HEK293T (cell line): Measurements from ENCODE around the gene SYT2.

Source experiments
- CTCF ChIA-PET: fragments of 350-600 bp; formaldehyde crosslinking; extraction: SDS; loops from one replicate; lab custom pipeline; 2021; ENCODE audit warnings: antibody characterized with exemption, inconsistent platforms; lab: Yijun Ruan, JAX
- POLR2A ChIA-PET: fragments of 350-600 bp; formaldehyde crosslinking; extraction: SDS; loops from one replicate; lab custom pipeline; 2020; ENCODE audit warnings: antibody characterized with exemption, inconsistent platforms; lab: Yijun Ruan, JAX
- DNase-seq: peaks from one replicate; pipeline ENCODE4 v3.0.0; 2012; ENCODE audit warnings: mixed read lengths; ENCODE audit errors: extremely low spot score
- ARNT ChIP-seq: fragments of 450-650 bp; IDR thresholded peaks from 2 replicates; pipeline ENCODE4 v1.6.1; 2017; ENCODE audit warnings: mild to moderate bottlenecking
- BHLHE40 ChIP-seq: fragments of 450-650 bp; IDR thresholded peaks from 2 replicates; pipeline ENCODE4 v1.6.1; 2016; ENCODE audit warnings: mild to moderate bottlenecking, moderate library complexity, borderline replicate concordance
- CTBP1 ChIP-seq: fragments of 450-650 bp; IDR thresholded peaks from 2 replicates; pipeline ENCODE4 v1.6.1; 2016; ENCODE audit warnings: borderline replicate concordance
- ELF4 ChIP-seq: fragments of 450-650 bp; IDR thresholded peaks from 2 replicates; pipeline ENCODE4 v1.6.1; 2017; ENCODE audit warnings: antibody characterized with exemption
- FOXA1 ChIP-seq: fragments of 450-650 bp; IDR thresholded peaks from 2 replicates; pipeline ENCODE4 v1.6.1; 2016; ENCODE audit warnings: mild to moderate bottlenecking
- FOXK2 ChIP-seq: fragments of 450-650 bp; IDR thresholded peaks from 2 replicates; pipeline ENCODE4 v1.6.1; 2016; ENCODE audit warnings: mild to moderate bottlenecking
- FOXM1 ChIP-seq: fragments of 450-650 bp; IDR thresholded peaks from 2 replicates; pipeline ENCODE4 v1.6.1; 2017; ENCODE audit warnings: mild to moderate bottlenecking, borderline replicate concordance
- HDGF ChIP-seq: fragments of 450-650 bp; IDR thresholded peaks from 2 replicates; pipeline ENCODE4 v1.6.1; 2017; ENCODE audit warnings: antibody characterized with exemption, borderline replicate concordance
- L3MBTL2 ChIP-seq: fragments of 450-650 bp; conservative IDR thresholded peaks from 2 replicates; pipeline ENCODE4 v1.6.1; 2016; ENCODE audit warnings: mild to moderate bottlenecking
- LEF1 ChIP-seq: fragments of 450-650 bp; IDR thresholded peaks from 2 replicates; pipeline ENCODE4 v1.6.1; 2017; ENCODE audit warnings: mild to moderate bottlenecking, borderline replicate concordance
- NFRKB ChIP-seq: fragments of 450-650 bp; IDR thresholded peaks from 2 replicates; pipeline ENCODE4 v1.6.1; 2016; ENCODE audit warnings: mild to moderate bottlenecking, moderate library complexity
- SP1 ChIP-seq: fragments of 450-650 bp; IDR thresholded peaks from 2 replicates; pipeline ENCODE4 v1.6.1; 2017
- SUZ12 ChIP-seq: fragments of 450-650 bp; IDR thresholded peaks from 2 replicates; pipeline ENCODE4 v1.6.1; 2016; ENCODE audit warnings: mild to moderate bottlenecking
- TARDBP ChIP-seq: fragments of 450-650 bp; IDR thresholded peaks from 2 replicates; pipeline ENCODE4 v1.6.1; 2016
- ZNF384 ChIP-seq: fragments of 450-650 bp; IDR thresholded peaks from 2 replicates; pipeline ENCODE4 v1.6.1; 2016
- TF ChIP-seq, protein P1 (sequence below): fragments of 450-650 bp; IDR thresholded peaks from 2 replicates; pipeline ENCODE4 v1.6.1; 2016

SYT2 gene

DNA sequence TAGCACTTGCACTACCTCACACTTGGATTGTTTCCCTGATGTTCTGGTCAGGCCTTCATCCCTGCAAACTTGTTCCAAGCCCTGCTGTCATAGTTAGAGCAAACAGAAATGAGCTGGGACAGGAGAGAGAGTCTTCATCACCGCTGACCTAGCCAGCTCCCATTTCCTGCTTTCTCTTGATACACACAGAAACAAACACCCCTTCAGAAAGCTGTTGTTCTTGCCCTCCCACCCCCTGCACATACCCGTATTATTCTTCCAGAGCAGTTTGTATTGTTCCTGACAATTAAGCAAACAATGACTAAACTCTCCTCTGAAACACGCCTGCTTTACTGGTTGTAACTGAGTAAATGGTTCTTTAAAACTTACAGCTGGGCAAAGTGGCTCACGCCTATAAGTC lies 2.9 kb upstream of the SYT2 start:
- ChIA-PET POLR2A (no interaction called here), CTCF (interaction anchor here (1.1 to 1.2 kb wide), 2 partner anchors 13 to 56 kb away, joined by 3 to 4 read pairs; no protein-coding TSS in a partner anchor)
- DNase-seq, result no peak
- TF ChIP-seq L3MBTL2 (no peak), SP1 (no peak), ELF4 (no peak), ZNF384 (no peak), FOXA1 (no peak), CTBP1 (no peak), TARDBP (no peak), NFRKB (no peak), ARNT (no peak), FOXM1 (no peak)

- TF ChIP-seq SUZ12 (no peak), CTBP1 (no peak), HDGF (no peak), ELF4 (no peak), TARDBP (no peak), FOXM1 (no peak), ARNT (no peak), ZNF384 (no peak), LEF1 (no peak)
- DNase-seq, result no peak
- POLR2A ChIA-PET, result no interaction called here
- CTCF ChIA-PET, result no interaction called here
These were observed 1.8 kb upstream of the SYT2 start for GRCh38 chr1:202711949-202712635.

- DNase-seq, result no peak
- TF ChIP-seq TARDBP (no peak), SUZ12 (no peak), FOXK2 (no peak), ELF4 (no peak), SP1 (no peak), L3MBTL2 (no peak), BHLHE40 (no peak), ZNF384 (no peak)
- ChIA-PET POLR2A (interaction anchor here (0.7 kb wide), 1 partner anchor 11 kb away, joined by 3 read pairs; no protein-coding TSS in a partner anchor), CTCF (interaction anchor here (2.3 kb wide), 1 partner anchor 10 kb away, joined by 9 read pairs; no protein-coding TSS in a partner anchor)
These were observed 795 bp downstream of the SYT2 start for GRCh38 chr1:202709276-202710041.

GRCh38 chr1:202708456-202709275 lies 1.6 kb downstream of the SYT2 start:
- DNase-seq, result no peak
- TF ChIP-seq ARNT, result no peak
- no peak for TF ChIP-seq FOXA1
- no peak for TF ChIP-seq FOXK2
- TF ChIP-seq LEF1, result no peak
- no peak for TF ChIP-seq NFRKB
- TF ChIP-seq BHLHE40, result no peak
- no peak for TF ChIP-seq FOXM1
- no peak for TF ChIP-seq ELF4
- no peak for TF ChIP-seq TARDBP
- TF ChIP-seq, protein P1, sequence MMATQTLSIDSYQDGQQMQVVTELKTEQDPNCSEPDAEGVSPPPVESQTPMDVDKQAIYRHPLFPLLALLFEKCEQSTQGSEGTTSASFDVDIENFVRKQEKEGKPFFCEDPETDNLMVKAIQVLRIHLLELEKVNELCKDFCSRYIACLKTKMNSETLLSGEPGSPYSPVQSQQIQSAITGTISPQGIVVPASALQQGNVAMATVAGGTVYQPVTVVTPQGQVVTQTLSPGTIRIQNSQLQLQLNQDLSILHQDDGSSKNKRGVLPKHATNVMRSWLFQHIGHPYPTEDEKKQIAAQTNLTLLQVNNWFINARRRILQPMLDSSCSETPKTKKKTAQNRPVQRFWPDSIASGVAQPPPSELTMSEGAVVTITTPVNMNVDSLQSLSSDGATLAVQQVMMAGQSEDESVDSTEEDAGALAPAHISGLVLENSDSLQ, result no peak
- TF ChIP-seq SUZ12, result no peak
- ChIA-PET POLR2A (interaction anchor here (0.7 kb wide), 1 partner anchor 10 kb away, joined by 3 read pairs; no protein-coding TSS in a partner anchor), CTCF (interaction anchor here (2.3 kb wide), 1 partner anchor 11 kb away, joined by 9 read pairs; no protein-coding TSS in a partner anchor)

DNA sequence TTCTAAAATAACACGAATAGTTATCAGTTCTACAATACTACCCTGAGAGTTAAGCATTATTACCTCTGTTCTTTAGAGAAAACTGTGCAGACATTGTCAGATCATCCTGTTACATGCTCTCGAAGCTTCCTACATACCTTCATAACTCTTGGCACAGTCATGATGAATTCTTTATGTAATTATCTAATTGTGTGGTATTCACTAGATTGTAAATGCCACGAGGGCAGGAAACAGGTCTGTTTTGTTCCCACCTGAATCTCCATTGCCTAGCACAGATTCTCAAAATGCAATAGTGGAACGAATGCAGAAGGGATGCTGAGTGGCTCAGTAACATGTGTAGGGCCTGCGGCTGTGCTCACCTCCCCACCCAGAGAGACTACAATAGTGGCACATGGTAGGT lies 3.4 kb downstream of the SYT2 start:
- CTCF ChIA-PET, result no interaction called here
- no peak for TF ChIP-seq LEF1
- TF ChIP-seq SP1, result no peak
- TF ChIP-seq TARDBP, result no peak
- no peak for TF ChIP-seq FOXA1
- no peak for TF ChIP-seq ZNF384
- TF ChIP-seq BHLHE40, result no peak
- no peak for TF ChIP-seq ELF4
- POLR2A ChIA-PET, result no interaction called here
- no peak for DNase-seq

DNA sequence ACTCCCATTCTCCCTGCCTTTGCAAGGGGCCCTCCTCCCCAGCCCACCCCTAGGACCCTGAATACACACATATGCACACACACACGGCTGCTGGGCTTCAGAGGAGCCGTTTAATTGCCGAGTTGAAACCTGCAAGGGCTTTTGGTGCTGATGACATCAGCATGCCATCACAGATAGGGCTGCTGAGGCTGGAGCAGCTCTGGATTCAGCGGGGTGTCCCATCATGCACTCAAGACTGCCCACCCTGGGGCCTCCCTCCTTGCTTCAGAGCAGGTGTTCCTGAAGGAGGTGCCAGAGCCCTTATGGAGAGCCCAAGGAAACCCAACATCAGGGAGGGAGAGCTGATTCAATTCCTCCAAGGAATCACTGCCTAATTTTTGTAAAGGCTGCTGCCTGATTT lies 5.7 kb downstream of the SYT2 start:
- ChIA-PET CTCF (interaction anchor here (0.8 kb wide), 1 partner anchor 50 kb away, joined by 3 read pairs; no protein-coding TSS in a partner anchor), POLR2A (no interaction called here)
- TF ChIP-seq SP1 (no peak), ARNT (no peak), HDGF (no peak)
- TF ChIP-seq, protein P1, result no peak
- DNase-seq, result no peak
